Right lobe of liver (tissue), 6 donors: ENCODE results near the gene LRFN2. TPM values are rescaled to one million over a fixed set of nuclear protein-coding genes. Genes with fewer than 3 reads are reported as not detected.

Experiments used
- ATAC-seq, 4 donors: fragments of 200-7000 bp; cut with Tn5 transposase; one replicate each; pipeline ENCODE4 v1.9.1; 2020; ENCODE audit warnings: mild to moderate bottlenecking in 4 of 4, moderate library complexity in 4 of 4
- DNase-seq, 3 donors: peaks; one replicate each; pipeline ENCODE4 v3.0.0-alpha.2; 2020
- H3K27ac ChIP-seq, 3 donors: fragments of 200-600 bp; one replicate each; pipeline ENCODE4 v1.8.0; 2022
- H3K27me3 ChIP-seq, 2 donors: fragments of 200-600 bp; one replicate each; pipeline ENCODE4 v1.8.0; 2022
- H3K36me3 ChIP-seq, 4 donors: fragments of 200-600 bp; sonication (generic) in 1 of 4; one replicate each; pipeline versions ENCODE4 v1.5.1 to v1.8.0; 2017 to 2022; ENCODE audit warnings: control low read depth in 1 of 4
- H3K4me1 ChIP-seq, 4 donors: fragments of 200-600 bp; sonication (generic) in 1 of 4; one replicate each; pipeline versions ENCODE4 v1.5.1 to v1.8.0; 2017 to 2022; ENCODE audit warnings: control low read depth in 1 of 4
- H3K4me3 ChIP-seq, 3 donors: fragments of 200-600 bp; one replicate each; pipeline ENCODE4 v1.8.0; 2022
- H3K9me3 ChIP-seq, 4 donors: fragments of 200-600 bp; sonication (generic) in 1 of 4; one replicate each; pipeline versions ENCODE4 v1.5.1 to v1.8.0; 2017 to 2022; ENCODE audit warnings: control low read depth in 1 of 4
- CTCF ChIP-seq, 4 donors: fragments of 200-600 bp in 3 of 4; fragments of 450-650 bp in 1 of 4; IDR thresholded peaks; one replicate each; pipeline versions ENCODE4 v1.5.1 to v1.8.0; 2016 to 2022; ENCODE audit warnings: antibody characterized with exemption in 4 of 4, mild to moderate bottlenecking in 2 of 4
- POLR2A ChIP-seq: fragments of 450-650 bp; IDR thresholded peaks from one replicate; pipeline ENCODE4 v1.6.1; 2017; ENCODE audit warnings: antibody characterized with exemption, mild to moderate bottlenecking
- WGBS: methylation state at CpG from one replicate; pipeline ENCODE4 v1.1.6; 2018; ENCODE audit warnings: low coverage, low lambda C conversion rate; ENCODE audit not compliant: insufficient coverage; ENCODE audit errors: missing lambda C conversion rate; 5-methylcytosine and 5-hydroxymethylcytosine counted together
- intact Hi-C, 2 donors: fragments of 100-400 bp; cut with DNase I; formaldehyde crosslinking; loops; one replicate each; pipeline versions ENCODE4 v1.11.2 to v1.14.1; 2022
- total RNA-seq, 6 experiments: library from RNA; depleted of rRNA in 2 of 6; stranded (reverse); fragments of >200 nt in 2 of 6; fragmentation: NEBNext Ultra II Directional in 3 of 6; extraction: Animal tissue kit (Norgen Biotek cat#: 25700) in 3 of 6; gene quantifications; one replicate each; pipeline versions ENCODE4 v1.1.0 to v1.2.4, GENCODE V29; 2016 to 2023
- donor health status: DM: no; HTN: yes; CAD: no.
- donor health status: DM: no; HTN: no; CAD: no.
- donor health status: DM: no; HTN: no; CAD: no.
- donor health status: DM: no; HTN: yes; CAD: no.
- donor health status: DM: no; HTN: yes; CAD: no.

Gene LRFN2
- total RNA-seq, 6 experiments from 2014 or later = 0.19 TPM; not detected in 5

- WGBS = 40% methylated on average over 2 of the region's 2 CpGs
- Histone ChIP-seq H3K27me3 (no peaks in the 10 kb centered on the region), H3K4me1 (no peaks in the 10 kb centered on the region), H3K9me3 (no peaks in the 10 kb centered on the region), H3K27ac (no peak overlapping the region), H3K36me3 (no peaks in the 10 kb centered on the region), H3K4me3 (no peak overlapping the region)
- intact Hi-C loops = no loop called here
- TF ChIP-seq POLR2A (no peak), CTCF (IDR thresholded peaks at IDR 0.05) (no peak)
- DNase-seq (no peak), ATAC-seq (no peak)
Measured at GRCh38 chr6:40359808-40360207, 227.4 kb downstream of the LRFN2 start.

- Histone ChIP-seq H3K36me3 (no peaks in the 10 kb centered on the region), H3K4me3 (no peak overlapping the region), H3K4me1 (peaks cover 0 to 4% (median 0%) of the 10 kb centered on the region in 4 donors), H3K9me3 (no peaks in the 10 kb centered on the region), H3K27me3 (no peaks in the 10 kb centered on the region), H3K27ac (no peak overlapping the region)
- TF ChIP-seq CTCF (IDR thresholded peaks at IDR 0.05) (no peak), POLR2A (no peak)
- WGBS = 73% methylated on average over 6 of the region's 6 CpGs
- intact Hi-C loops = no loop called here
- ATAC-seq (no peak), DNase-seq (no peak)
Measured at GRCh38 chr6:40358473-40359460, 228.4 kb downstream of the LRFN2 start.

GRCh38 chr6:40356242-40356910, 230.8 kb downstream of the LRFN2 start:
- intact Hi-C loops = no loop called here
- ATAC-seq (no peak), DNase-seq (no peak)
- Histone ChIP-seq H3K36me3 (no peaks in the 10 kb centered on the region), H3K27me3 (no peaks in the 10 kb centered on the region), H3K9me3 (no peaks in the 10 kb centered on the region), H3K27ac (no peak overlapping the region), H3K4me3 (no peak overlapping the region), H3K4me1 (peaks cover 0 to 4% (median 0%) of the 10 kb centered on the region in 4 donors)
- 0% methylated on average over 1 of the region's 2 CpGs for WGBS
- TF ChIP-seq POLR2A = no peak
- no peak for TF ChIP-seq CTCF (IDR thresholded peaks at IDR 0.05)

GRCh38 chr6:40355532-40355931, 231.6 kb downstream of the LRFN2 start:
- H3K4me1 ChIP-seq = peaks cover 0 to 4% (median 0%) of the 10 kb centered on the region in 4 donors
- intact Hi-C loops = no loop called here
- H3K27ac ChIP-seq = no peak overlapping the region
- 73% methylated on average over 2 of the region's 2 CpGs for WGBS
- H3K9me3 ChIP-seq = no peaks in the 10 kb centered on the region
- no peaks in the 10 kb centered on the region for H3K36me3 ChIP-seq
- H3K27me3 ChIP-seq = no peaks in the 10 kb centered on the region
- ATAC-seq (no peak), DNase-seq (no peak)
- no peak for TF ChIP-seq CTCF (IDR thresholded peaks at IDR 0.05)
- TF ChIP-seq POLR2A = no peak
- H3K4me3 ChIP-seq = no peak overlapping the region
